ENCODE results near the gene PTPRA.

DNA sequence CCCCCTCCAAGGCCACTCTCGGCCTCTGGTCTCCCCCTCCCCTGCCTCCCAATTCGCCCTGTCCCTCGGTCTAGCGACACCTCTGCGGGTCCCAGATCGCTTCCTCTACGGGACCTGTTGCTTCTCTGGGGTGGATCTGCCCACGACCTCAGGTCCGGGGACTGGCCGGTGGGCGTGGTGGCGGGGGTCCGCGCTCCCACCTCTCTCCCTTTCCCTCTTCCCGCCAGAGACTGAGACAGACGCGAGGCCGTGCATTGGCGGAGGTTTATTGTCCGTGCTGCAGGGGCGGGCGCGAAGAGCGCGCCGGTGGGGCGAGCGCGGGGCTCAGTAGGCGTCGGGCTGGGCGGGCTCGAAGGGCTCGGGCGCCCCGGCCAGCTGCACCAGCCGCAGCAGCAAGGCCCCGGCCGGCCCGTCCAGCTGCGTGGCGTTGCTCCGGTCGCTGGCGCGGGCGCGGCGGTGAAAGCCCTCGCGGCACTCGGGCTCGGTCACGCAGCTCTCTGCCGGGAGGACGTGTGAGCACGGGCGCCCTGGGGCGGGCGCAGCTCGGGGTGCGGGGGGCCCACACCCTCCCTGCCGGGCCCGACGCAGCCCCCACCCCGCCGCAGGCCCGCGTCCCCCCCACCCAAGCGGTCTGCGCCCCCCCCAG, 209.1 kb downstream of the PTPRA start:
- TF ChIP-seq, protein P1, sequence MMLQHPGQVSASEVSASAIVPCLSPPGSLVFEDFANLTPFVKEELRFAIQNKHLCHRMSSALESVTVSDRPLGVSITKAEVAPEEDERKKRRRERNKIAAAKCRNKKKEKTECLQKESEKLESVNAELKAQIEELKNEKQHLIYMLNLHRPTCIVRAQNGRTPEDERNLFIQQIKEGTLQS (CRISPR knock-in tag; conservative IDR thresholded peaks at IDR 0.05), result no peak
- TF ChIP-seq, protein P2, sequence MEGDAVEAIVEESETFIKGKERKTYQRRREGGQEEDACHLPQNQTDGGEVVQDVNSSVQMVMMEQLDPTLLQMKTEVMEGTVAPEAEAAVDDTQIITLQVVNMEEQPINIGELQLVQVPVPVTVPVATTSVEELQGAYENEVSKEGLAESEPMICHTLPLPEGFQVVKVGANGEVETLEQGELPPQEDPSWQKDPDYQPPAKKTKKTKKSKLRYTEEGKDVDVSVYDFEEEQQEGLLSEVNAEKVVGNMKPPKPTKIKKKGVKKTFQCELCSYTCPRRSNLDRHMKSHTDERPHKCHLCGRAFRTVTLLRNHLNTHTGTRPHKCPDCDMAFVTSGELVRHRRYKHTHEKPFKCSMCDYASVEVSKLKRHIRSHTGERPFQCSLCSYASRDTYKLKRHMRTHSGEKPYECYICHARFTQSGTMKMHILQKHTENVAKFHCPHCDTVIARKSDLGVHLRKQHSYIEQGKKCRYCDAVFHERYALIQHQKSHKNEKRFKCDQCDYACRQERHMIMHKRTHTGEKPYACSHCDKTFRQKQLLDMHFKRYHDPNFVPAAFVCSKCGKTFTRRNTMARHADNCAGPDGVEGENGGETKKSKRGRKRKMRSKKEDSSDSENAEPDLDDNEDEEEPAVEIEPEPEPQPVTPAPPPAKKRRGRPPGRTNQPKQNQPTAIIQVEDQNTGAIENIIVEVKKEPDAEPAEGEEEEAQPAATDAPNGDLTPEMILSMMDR (IDR thresholded peaks at IDR 0.05), result no peak

Data from WTC11 (cell line).